Uterus (tissue), 4 donors: ENCODE data around the gene AP2A2. TPM values are rescaled to one million over a fixed set of nuclear protein-coding genes. Genes with fewer than 3 reads are reported as not detected.

Experiments
- DNase-seq, 2 donors: peaks; one replicate each; pipeline ENCODE4 v3.0.0-alpha.2; 2019 to 2020
- H3K27ac ChIP-seq, 2 donors: fragments of 200-600 bp; sonication (generic); 1 replicate in 1 of 2; 2 replicates in 1 of 2; pipeline ENCODE4 v1.5.1; 2016 to 2018
- H3K27me3 ChIP-seq, 2 donors: fragments of 200-600 bp; sonication (generic); one replicate each; pipeline ENCODE4 v1.5.1; 2018 to 2019; ENCODE audit warnings: control low read depth in 1 of 2
- H3K36me3 ChIP-seq, 2 donors: fragments of 200-600 bp; sonication (generic); one replicate each; pipeline ENCODE4 v1.5.1; 2019; ENCODE audit warnings: control low read depth in 1 of 2
- H3K4me1 ChIP-seq, 2 donors: fragments of 200-600 bp; sonication (generic); one replicate each; pipeline ENCODE4 v1.5.1; 2018 to 2019; ENCODE audit warnings: control low read depth in 1 of 2
- H3K4me3 ChIP-seq, 2 donors: fragments of 200-600 bp; sonication (generic); 1 replicate in 1 of 2; 2 replicates in 1 of 2; pipeline ENCODE4 v1.5.1; 2018 to 2019; ENCODE audit warnings: mild to moderate bottlenecking in 1 of 2
- H3K9me3 ChIP-seq, 2 donors: fragments of 200-600 bp; sonication (generic); one replicate each; pipeline ENCODE4 v1.5.1; 2019; ENCODE audit warnings: control low read depth in 1 of 2
- POLR2A ChIP-seq, 2 donors: fragments of 450-650 bp; IDR thresholded peaks; one replicate each; pipeline ENCODE4 v1.6.1; 2016; ENCODE audit warnings: antibody characterized with exemption in 2 of 2, mild to moderate bottlenecking in 1 of 2, moderate library complexity in 1 of 2
- intact Hi-C: fragments of 100-400 bp; cut with DNase I; formaldehyde crosslinking; loops from one replicate; pipeline ENCODE4 v1.15.1; 2023; ENCODE audit warnings: low total_unique reads
- total RNA-seq, 4 donors: library from RNA; depleted of rRNA in 3 of 4; stranded (reverse); fragments of >200 nt in 3 of 4; gene quantifications; one replicate each; pipeline versions ENCODE4 v1.1.0 to v1.2.4, GENCODE V29; 2014 to 2023
- TF ChIP-seq, protein P1 (sequence below), 4 experiments: fragments of 200-600 bp in 2 of 4; fragments of 450-650 bp in 2 of 4; sonication (generic) in 2 of 4; IDR thresholded peaks; one replicate each; pipeline ENCODE4 v1.5.1; 2016 to 2019; ENCODE audit warnings: antibody characterized with exemption in 4 of 4, mild to moderate bottlenecking in 2 of 4, moderate library complexity in 1 of 4
- donor health status: DM: yes; HTN: yes; CAD: no.

The AP2A2 gene
- total RNA-seq, 4 donors from 2014 or later: 25.6 to 120 (median 40.4) TPM

DNA sequence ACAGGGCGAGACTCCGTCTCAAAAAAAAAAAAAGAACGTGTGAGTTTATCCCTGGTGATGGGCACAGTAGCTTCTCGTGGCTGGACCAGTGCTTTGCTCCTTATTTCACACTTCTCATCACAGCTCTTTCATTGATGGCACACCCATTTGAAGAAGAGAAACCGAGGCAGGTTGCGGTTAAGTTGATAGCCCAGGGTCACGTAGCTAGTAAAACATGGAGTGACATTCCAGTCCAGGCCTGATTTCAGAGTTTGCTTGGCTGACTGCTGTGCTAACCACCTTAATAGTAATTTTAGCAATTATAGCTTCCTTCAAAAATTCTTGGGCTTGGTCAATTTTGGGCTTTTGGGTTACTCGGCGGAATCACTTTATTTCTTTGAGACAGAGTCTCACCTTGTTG is 25.8 kb downstream of the AP2A2 start:
- no peak for DNase-seq
- TF ChIP-seq, protein P1, sequence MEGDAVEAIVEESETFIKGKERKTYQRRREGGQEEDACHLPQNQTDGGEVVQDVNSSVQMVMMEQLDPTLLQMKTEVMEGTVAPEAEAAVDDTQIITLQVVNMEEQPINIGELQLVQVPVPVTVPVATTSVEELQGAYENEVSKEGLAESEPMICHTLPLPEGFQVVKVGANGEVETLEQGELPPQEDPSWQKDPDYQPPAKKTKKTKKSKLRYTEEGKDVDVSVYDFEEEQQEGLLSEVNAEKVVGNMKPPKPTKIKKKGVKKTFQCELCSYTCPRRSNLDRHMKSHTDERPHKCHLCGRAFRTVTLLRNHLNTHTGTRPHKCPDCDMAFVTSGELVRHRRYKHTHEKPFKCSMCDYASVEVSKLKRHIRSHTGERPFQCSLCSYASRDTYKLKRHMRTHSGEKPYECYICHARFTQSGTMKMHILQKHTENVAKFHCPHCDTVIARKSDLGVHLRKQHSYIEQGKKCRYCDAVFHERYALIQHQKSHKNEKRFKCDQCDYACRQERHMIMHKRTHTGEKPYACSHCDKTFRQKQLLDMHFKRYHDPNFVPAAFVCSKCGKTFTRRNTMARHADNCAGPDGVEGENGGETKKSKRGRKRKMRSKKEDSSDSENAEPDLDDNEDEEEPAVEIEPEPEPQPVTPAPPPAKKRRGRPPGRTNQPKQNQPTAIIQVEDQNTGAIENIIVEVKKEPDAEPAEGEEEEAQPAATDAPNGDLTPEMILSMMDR (IDR thresholded peaks at IDR 0.05): no peak
- TF ChIP-seq POLR2A (IDR thresholded peaks at IDR 0.05): no peak
- no peak overlapping the region for H3K4me3 ChIP-seq
- H3K36me3 ChIP-seq: no peaks in the 10 kb centered on the region
- no peaks in the 10 kb centered on the region for H3K27me3 ChIP-seq
- peaks cover 0 to 6% of the 10 kb centered on the region in 2 donors for H3K9me3 ChIP-seq
- no peak overlapping the region for H3K27ac ChIP-seq
- peaks cover 0 to 5% of the 10 kb centered on the region in 2 donors for H3K4me1 ChIP-seq
- intact Hi-C loops: no loop called here

DNA sequence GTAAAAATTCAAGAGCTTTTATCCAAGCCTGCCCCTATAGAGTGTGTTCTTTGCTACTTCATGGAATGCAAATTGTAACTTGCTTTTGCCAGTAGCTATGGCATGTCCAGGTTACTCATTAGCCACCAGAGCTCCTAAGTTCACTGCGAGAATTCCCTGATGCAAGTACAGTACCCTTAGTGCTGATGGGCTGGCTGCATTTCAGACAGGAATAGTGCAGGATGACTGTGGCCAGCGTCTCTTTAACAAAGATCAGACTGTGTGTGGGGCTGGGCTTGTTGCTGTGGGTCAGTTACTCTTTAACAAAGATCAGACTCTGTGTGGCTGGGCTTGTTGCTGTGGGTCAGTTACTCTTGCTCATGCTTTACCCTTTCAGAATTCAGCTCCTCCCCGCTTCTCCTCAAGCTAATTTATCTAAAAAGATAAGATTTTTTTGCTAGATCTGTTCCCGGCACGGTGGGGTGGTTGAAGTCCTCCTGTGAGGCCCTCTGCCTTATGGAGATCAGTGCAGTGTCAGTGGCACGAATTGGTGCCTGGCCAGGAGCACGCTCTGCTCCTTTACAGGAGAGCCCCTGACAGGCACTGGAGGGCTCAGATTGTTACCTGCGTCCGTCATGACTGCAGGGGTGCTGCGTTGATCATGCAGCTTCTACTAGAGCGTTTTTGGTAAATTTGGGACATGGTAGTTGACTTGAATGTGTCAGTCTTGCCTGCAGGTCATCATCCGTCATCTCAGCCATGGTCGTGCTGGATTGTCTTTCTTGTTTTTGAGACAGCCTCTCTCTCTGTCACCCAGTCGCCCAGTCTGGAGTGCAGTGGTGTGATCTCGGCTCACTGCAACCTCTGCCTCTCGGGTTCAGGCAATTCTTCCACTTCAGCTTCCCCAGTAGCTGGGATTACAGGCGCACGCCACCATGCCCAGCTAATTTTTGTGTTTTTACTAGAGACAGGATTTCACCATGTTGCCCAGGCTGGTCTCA is 27.0 kb downstream of the AP2A2 start:
- H3K27me3 ChIP-seq: no peaks in the 10 kb centered on the region
- peaks cover 0 to 5% of the 10 kb centered on the region in 2 donors for H3K4me1 ChIP-seq
- H3K9me3 ChIP-seq: peaks cover 0 to 6% of the 10 kb centered on the region in 2 donors
- no peaks in the 10 kb centered on the region for H3K36me3 ChIP-seq
- TF ChIP-seq, protein P1 (IDR thresholded peaks at IDR 0.05): no peak
- no peak for TF ChIP-seq POLR2A (IDR thresholded peaks at IDR 0.05)
- no peak overlapping the region for H3K27ac ChIP-seq
- intact Hi-C loops: no loop called here
- H3K4me3 ChIP-seq: no peak overlapping the region
- DNase-seq: no peak

GRCh38 chr11:953512-953911 is 27.8 kb downstream of the AP2A2 start:
- no peak overlapping the region for H3K4me3 ChIP-seq
- no peaks in the 10 kb centered on the region for H3K36me3 ChIP-seq
- peaks cover 0 to 6% of the 10 kb centered on the region in 2 donors for H3K9me3 ChIP-seq
- no peak for TF ChIP-seq POLR2A (IDR thresholded peaks at IDR 0.05)
- TF ChIP-seq, protein P1 (IDR thresholded peaks at IDR 0.05): no peak
- no peak for DNase-seq
- no peaks in the 10 kb centered on the region for H3K27me3 ChIP-seq
- H3K27ac ChIP-seq: no peak overlapping the region
- H3K4me1 ChIP-seq: peaks cover 0 to 5% of the 10 kb centered on the region in 2 donors
- intact Hi-C loops: no loop called here

DNA sequence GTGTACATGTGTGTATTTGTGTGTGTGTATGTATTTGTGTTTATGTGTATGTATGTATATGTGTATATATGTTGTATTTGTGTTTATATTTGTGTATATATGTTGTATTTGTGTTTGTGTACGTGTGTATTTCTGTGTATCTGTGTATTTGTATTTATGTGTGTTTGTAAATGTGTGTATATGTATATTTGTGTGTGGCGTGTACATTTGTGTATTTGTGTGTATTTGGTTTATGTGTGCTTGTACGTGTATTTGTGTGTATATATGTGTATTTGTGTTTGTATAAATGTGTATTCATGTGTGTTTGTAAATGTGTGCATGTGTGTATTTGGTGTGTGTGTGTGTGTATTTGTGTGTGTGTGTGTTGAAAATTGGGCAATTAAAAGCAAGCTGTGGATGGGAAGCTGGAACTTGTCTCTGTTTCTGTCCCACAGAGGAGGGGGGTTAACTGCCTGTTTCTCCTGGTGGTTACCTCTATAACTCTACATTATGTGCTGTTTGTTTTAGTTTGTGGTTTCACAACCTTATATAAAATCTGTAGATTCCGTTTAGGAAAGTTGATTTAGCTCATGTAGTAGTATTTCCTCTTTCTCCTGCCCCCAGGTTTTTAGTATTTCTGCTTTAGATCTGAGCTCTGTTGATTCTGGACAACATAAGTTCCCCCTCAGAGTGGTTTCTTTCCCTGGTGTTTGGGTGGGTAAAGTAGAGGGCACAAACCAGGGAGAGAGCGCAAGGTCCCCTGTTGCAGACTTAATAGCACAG is 28.9 kb downstream of the AP2A2 start:
- Histone ChIP-seq H3K9me3 (peaks cover 0 to 2% of the 10 kb centered on the region in 2 donors), H3K36me3 (no peaks in the 10 kb centered on the region), H3K4me3 (no peak overlapping the region), H3K4me1 (peaks cover 0 to 5% of the 10 kb centered on the region in 2 donors), H3K27me3 (no peaks in the 10 kb centered on the region), H3K27ac (no peak overlapping the region)
- TF ChIP-seq, protein P1 (IDR thresholded peaks at IDR 0.05): no peak
- TF ChIP-seq POLR2A (IDR thresholded peaks at IDR 0.05): no peak
- no peak for DNase-seq
- intact Hi-C loops: no loop called here
